RWPE1 (cell line): ENCODE measurements around the gene PLAAT1.
A peak's percentile ranks its signal among the peaks of the same experiment; 100 is the strongest.

Source experiments
- CTCF ChIA-PET: fragments of 350-600 bp; sonication (Branson Sonifier 250); formaldehyde crosslinking; extraction: SDS; loops from one replicate; lab custom pipeline; 2021; lab: Yijun Ruan, JAX
- POLR2A ChIA-PET: fragments of 400-600 bp; formaldehyde crosslinking; extraction: SDS; loops from one replicate; lab custom pipeline; 2020; ENCODE audit warnings: antibody characterized with exemption; ENCODE audit not compliant: low non-redundant PET; lab: Yijun Ruan, JAX
- DNase-seq: peaks from one replicate; pipeline ENCODE4 v3.0.0; 2012; ENCODE audit warnings: low spot score
- H3K27ac ChIP-seq: fragments of 450-650 bp; 2 replicates; pipeline ENCODE4 v1.5.1; 2017
- TF ChIP-seq, protein P1 (sequence below): fragments of 450-650 bp; conservative IDR thresholded peaks from 2 replicates; pipeline ENCODE4 v1.5.1; 2017; ENCODE audit warnings: low read depth, mild to moderate bottlenecking

PLAAT1 gene

DNA sequence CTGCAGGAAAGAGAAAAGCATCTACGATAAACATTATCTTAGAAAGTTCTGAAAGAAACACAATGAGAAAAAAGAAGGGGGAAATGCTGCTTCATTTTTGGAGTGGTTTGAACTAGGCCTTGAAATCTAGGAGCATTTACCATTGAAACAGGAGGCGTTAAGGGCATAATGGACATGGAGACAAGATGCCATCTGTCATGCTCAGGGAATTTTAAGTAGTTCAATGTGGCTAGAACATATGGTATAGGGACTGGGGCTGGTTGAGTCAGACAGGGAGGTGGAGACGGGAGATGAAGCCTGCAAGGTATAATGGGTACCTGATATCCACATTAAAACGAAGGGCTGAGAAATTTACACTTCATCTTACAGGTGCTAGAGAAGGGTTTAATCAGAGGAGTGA is 10.4 kb upstream of the PLAAT1 start:
- ChIA-PET POLR2A (no interaction called here), CTCF (no interaction called here)
- no peak overlapping the region for H3K27ac ChIP-seq
- TF ChIP-seq, protein P1, sequence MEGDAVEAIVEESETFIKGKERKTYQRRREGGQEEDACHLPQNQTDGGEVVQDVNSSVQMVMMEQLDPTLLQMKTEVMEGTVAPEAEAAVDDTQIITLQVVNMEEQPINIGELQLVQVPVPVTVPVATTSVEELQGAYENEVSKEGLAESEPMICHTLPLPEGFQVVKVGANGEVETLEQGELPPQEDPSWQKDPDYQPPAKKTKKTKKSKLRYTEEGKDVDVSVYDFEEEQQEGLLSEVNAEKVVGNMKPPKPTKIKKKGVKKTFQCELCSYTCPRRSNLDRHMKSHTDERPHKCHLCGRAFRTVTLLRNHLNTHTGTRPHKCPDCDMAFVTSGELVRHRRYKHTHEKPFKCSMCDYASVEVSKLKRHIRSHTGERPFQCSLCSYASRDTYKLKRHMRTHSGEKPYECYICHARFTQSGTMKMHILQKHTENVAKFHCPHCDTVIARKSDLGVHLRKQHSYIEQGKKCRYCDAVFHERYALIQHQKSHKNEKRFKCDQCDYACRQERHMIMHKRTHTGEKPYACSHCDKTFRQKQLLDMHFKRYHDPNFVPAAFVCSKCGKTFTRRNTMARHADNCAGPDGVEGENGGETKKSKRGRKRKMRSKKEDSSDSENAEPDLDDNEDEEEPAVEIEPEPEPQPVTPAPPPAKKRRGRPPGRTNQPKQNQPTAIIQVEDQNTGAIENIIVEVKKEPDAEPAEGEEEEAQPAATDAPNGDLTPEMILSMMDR = no peak
- no peak for DNase-seq

DNA sequence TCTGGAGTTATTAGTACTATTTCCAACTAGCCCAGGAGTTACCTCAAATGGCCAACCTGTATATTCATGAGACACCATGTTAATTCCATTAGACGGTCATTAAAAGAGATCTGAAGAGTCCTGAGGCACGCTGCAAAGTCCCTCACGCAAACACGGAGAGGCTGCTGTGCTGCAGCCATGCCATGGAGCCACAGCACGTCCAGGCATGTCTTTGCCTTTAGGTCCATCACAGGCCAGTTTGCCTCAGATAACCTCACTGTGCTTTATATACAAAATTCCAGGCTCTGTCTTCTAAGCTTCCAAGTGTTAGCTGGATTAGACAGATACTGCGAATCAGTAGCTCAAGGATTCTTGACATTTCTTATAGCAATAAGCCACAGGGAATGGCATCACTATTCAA is 9.8 kb upstream of the PLAAT1 start:
- CTCF ChIA-PET = interaction anchor here (0.6 kb wide), 1 partner anchor 134 kb away, joined by 3 read pairs; no protein-coding TSS in a partner anchor
- TF ChIP-seq, protein P1 = no peak
- no peak overlapping the region for H3K27ac ChIP-seq
- peak; percentile 13 for DNase-seq
- POLR2A ChIA-PET = interaction anchor here (0.7 kb wide), 1 partner anchor 105 kb away, joined by 6 read pairs; no protein-coding TSS in a partner anchor

DNA sequence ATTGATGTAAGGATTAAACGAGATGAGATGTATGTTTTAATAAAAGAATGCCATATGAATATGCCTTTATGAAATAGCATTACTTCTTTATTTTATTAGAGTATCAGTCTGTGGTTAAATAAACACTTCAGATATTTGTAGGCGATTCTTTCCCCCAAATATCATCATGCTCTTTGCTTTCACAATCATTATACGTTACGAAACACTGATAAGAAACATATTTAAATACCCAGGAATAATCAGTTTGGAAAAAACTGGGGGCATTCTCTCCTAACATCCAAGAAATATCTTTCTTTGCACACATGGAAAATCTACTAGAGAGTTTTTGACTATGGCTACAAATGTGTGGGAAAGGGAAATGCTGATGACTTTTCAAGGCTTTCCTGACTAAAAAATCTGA is 4.4 kb upstream of the PLAAT1 start:
- POLR2A ChIA-PET = no interaction called here
- TF ChIP-seq, protein P1 = no peak
- no peak for DNase-seq
- H3K27ac ChIP-seq = no peak overlapping the region
- CTCF ChIA-PET = no interaction called here

DNA sequence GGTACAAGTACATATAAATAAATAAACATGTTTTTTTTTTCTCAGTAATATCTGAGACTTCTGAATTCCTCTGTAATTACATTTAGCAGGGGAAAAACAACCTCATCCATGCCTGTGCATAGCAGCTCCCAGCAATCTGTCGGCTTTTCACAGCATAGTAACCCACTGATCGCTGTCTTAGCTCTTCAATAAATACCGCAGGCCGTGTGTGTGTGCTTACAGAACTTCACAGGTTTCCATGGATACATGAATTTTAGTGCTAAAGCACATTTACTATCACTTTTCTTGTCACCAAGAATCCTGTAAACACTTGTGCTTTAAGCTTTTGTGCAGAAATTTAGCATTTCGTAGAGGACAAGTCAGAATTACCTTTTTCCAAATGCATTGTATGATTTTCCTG is 4.0 kb upstream of the PLAAT1 start:
- no peak overlapping the region for H3K27ac ChIP-seq
- TF ChIP-seq, protein P1 = no peak
- ChIA-PET CTCF (no interaction called here), POLR2A (no interaction called here)
- no peak for DNase-seq

DNA sequence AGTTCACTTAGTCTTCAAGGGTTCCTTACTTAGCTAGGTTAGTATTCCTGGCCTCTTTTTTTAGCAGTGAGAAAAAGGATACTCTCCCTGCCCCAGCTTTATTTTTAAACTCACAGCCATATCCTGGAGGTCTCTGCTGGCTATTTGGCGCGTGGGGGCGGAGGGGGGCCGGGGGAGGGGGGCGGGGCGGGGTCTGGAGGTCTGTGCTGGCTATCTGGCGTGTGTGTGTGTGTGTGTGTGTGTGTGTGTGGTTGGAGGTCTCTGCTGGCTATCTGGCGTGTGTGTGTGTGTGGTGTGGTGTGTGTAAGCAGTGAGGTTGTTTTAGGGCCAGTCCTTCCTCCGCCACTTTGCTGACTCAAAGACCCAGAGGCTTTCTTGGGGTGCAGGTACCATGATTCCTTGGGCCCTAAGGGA is 579 bp upstream of the PLAAT1 start:
- no peak overlapping the region for H3K27ac ChIP-seq
- no peak for DNase-seq
- POLR2A ChIA-PET = no interaction called here
- TF ChIP-seq, protein P1 = no peak
- CTCF ChIA-PET = no interaction called here

DNA sequence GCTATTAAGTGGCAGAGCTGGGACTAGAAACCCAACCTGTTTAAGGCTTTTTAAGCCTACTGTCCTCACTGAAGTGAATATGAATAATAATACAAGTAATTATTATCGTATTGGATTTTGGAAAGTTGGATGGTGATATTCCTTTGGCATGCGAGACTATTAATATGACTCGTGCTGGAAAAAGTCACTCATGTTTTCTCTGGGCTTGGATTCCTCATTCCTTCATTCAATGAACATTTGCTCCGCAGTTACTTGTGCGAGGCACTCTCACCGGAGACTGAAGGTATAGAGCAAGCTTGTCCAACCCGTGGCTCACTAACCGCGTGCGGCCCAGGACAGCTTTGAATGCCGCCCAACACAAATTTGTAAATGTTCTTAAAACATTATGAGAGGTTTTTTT is 694 bp downstream of the PLAAT1 start:
- CTCF ChIA-PET = no interaction called here

More for the DNA sequence above, 694 bp downstream of the PLAAT1 start:
- POLR2A ChIA-PET = no interaction called here
- H3K27ac ChIP-seq = no peak overlapping the region
- DNase-seq = peak; percentile 10
- TF ChIP-seq, protein P1 = no peak
